Gastrocnemius medialis (tissue), 4 donors: ENCODE measurements around the gene SLC9A5. TPM values are rescaled to one million over a fixed set of nuclear protein-coding genes. Genes with fewer than 3 reads are reported as not detected.

Source experiments
- ATAC-seq, 2 donors: fragments of 150-250 bp; one replicate each; pipeline ENCODE4 v1.9.1; 2016
- DNase-seq, 2 donors: peaks; one replicate each; pipeline ENCODE4 v3.0.0-alpha.2; 2019
- H3K27ac ChIP-seq, 4 donors: fragments of 200-600 bp; sonication (generic); 1 replicate in 1 of 4; 2 replicates in 3 of 4; pipeline ENCODE4 v1.5.1; 2016 to 2018; ENCODE audit warnings: mild to moderate bottlenecking in 2 of 4, moderate library complexity in 1 of 4
- H3K27me3 ChIP-seq, 3 donors: fragments of 200-600 bp; sonication (generic) in 2 of 3; 1 replicate in 1 of 3; 2 replicates in 2 of 3; pipeline versions ENCODE4 v1.5.1 to v1.6.0; 2016 to 2019; ENCODE audit warnings: mild to moderate bottlenecking in 1 of 3, moderate library complexity in 1 of 3
- H3K36me3 ChIP-seq, 2 donors: fragments of 200-600 bp; sonication (generic) in 1 of 2; one replicate each; pipeline ENCODE4 v1.5.1; 2017 to 2018
- H3K4me1 ChIP-seq, 2 donors: fragments of 200-600 bp; sonication (generic) in 1 of 2; one replicate each; pipeline ENCODE4 v1.5.1; 2016 to 2017; ENCODE audit warnings: mild to moderate bottlenecking in 2 of 2
- H3K4me3 ChIP-seq, 4 donors: fragments of 200-600 bp; sonication (generic) in 3 of 4; 1 replicate in 1 of 4; 2 replicates in 3 of 4; pipeline ENCODE4 v1.5.1; 2016 to 2019; ENCODE audit warnings: mild to moderate bottlenecking in 2 of 4
- H3K9me3 ChIP-seq, 3 donors: fragments of 200-600 bp; sonication (generic) in 2 of 3; 1 replicate in 1 of 3; 2 replicates in 2 of 3; pipeline ENCODE4 v1.5.1; 2016 to 2019
- CTCF ChIP-seq, 5 experiments: fragments of 450-650 bp in 3 of 5; fragments of 200-600 bp in 2 of 5; sonication (generic) in 2 of 5; IDR thresholded peaks in 4 of 5; conservative IDR thresholded peaks in 1 of 5; 1 replicate in 4 of 5; 2 replicates in 1 of 5; pipeline ENCODE4 v1.5.1; 2016 to 2019; ENCODE audit warnings: antibody characterized with exemption in 5 of 5, mild to moderate bottlenecking in 3 of 5, moderate library complexity in 3 of 5
- POLR2A ChIP-seq, 2 donors: fragments of 450-650 bp; IDR thresholded peaks; one replicate each; pipeline ENCODE4 v1.6.1; 2017; ENCODE audit warnings: antibody characterized with exemption in 2 of 2, mild to moderate bottlenecking in 2 of 2, moderate library complexity in 2 of 2
- in situ Hi-C, 4 donors: fragments of 200-750 bp; cut with MboI; loops; one replicate each; pipeline versions ENCODE4 v1.15.0 to v1.8.0; 2017; ENCODE audit warnings: low sequenced_read_pairs in 4 of 4
- intact Hi-C: fragments of 100-400 bp; cut with DNase I; formaldehyde crosslinking; loops from one replicate; pipeline ENCODE4 v1.15.1; 2023; ENCODE audit warnings: low total_unique reads
- total RNA-seq, 4 donors: library from RNA; depleted of rRNA; stranded (reverse); fragments of >200 nt; gene quantifications; one replicate each; pipeline versions ENCODE4 v1.1.0 to v1.2.3, GENCODE V29; 2016

The SLC9A5 gene
- total RNA-seq, 4 donors from 2014 or later: 0.61 to 2.0 (median 1.2) TPM

- DNase-seq (no peak), ATAC-seq (no peak)
- peak overlapping the region in 1 of 4 donors; percentile 48 for H3K27ac ChIP-seq
- intact Hi-C loops: no loop called here
- H3K4me1 ChIP-seq: peaks cover 2 to 5% of the 10 kb centered on the region in 2 donors
- H3K36me3 ChIP-seq: peaks cover 0 to 95% of the 10 kb centered on the region in 2 donors
- H3K27me3 ChIP-seq: no peaks in the 10 kb centered on the region
- in situ Hi-C loops: no loop called here
- H3K9me3 ChIP-seq: no peaks in the 10 kb centered on the region
- H3K4me3 ChIP-seq: no peak overlapping the region
- TF ChIP-seq POLR2A (IDR thresholded peaks at IDR 0.05): no peak
- no peak for TF ChIP-seq CTCF (IDR thresholded peaks at IDR 0.05 in 4 of 5, conservative IDR thresholded peaks at IDR 0.05 in 1 of 5)
Observed at GRCh38 chr16:67233596-67233995, 15.2 kb upstream of the SLC9A5 start.

- peaks cover 0 to 95% of the 10 kb centered on the region in 2 donors for H3K36me3 ChIP-seq
- in situ Hi-C loops (no loop called here), intact Hi-C loops (no loop called here)
- H3K4me1 ChIP-seq: peaks cover 8 to 11% of the 10 kb centered on the region in 2 donors
- peak overlapping the region in 2 of 4 donors; percentile 30 to 48 for H3K27ac ChIP-seq
- DNase-seq (no peak), ATAC-seq (no peak)
- TF ChIP-seq POLR2A (IDR thresholded peaks at IDR 0.05): no peak
- TF ChIP-seq CTCF (IDR thresholded peaks at IDR 0.05 in 4 of 5, conservative IDR thresholded peaks at IDR 0.05 in 1 of 5): no peak
- no peaks in the 10 kb centered on the region for H3K27me3 ChIP-seq
- no peak overlapping the region for H3K4me3 ChIP-seq
- no peaks in the 10 kb centered on the region for H3K9me3 ChIP-seq
Observed at GRCh38 chr16:67234180-67234597, 14.6 kb upstream of the SLC9A5 start.

GRCh38 chr16:67235816-67236562, 12.8 kb upstream of the SLC9A5 start:
- in situ Hi-C loops (no loop called here), intact Hi-C loops (no loop called here)
- peaks cover 26 to 28% of the 10 kb centered on the region in 2 donors for H3K4me1 ChIP-seq
- ATAC-seq: no peak
- DNase-seq: no peak
- TF ChIP-seq POLR2A (IDR thresholded peaks at IDR 0.05) (no peak), CTCF (IDR thresholded peaks at IDR 0.05 in 4 of 5, conservative IDR thresholded peaks at IDR 0.05 in 1 of 5) (no peak)
- H3K36me3 ChIP-seq: peaks cover 0 to 82% of the 10 kb centered on the region in 2 donors
- no peaks in the 10 kb centered on the region for H3K27me3 ChIP-seq
- no peaks in the 10 kb centered on the region for H3K9me3 ChIP-seq
- H3K27ac ChIP-seq: peak overlapping the region; percentile 18 to 99 (median 95)
- H3K4me3 ChIP-seq: no peak overlapping the region

- intact Hi-C loops: no loop called here
Observed at GRCh38 chr16:67236563-67237395, 12.0 kb upstream of the SLC9A5 start.

More at GRCh38 chr16:67236563-67237395, 12.0 kb upstream of the SLC9A5 start:
- TF ChIP-seq CTCF (IDR thresholded peaks at IDR 0.05 in 4 of 5, conservative IDR thresholded peaks at IDR 0.05 in 1 of 5) (no peak), POLR2A (IDR thresholded peaks at IDR 0.05) (no peak)
- peak overlapping the region; percentile 94 to 99 (median 98) for H3K27ac ChIP-seq
- ATAC-seq (peak in 1 of 2 donors; percentile 18), DNase-seq (peak; percentile 43 to 82)
- no peak overlapping the region for H3K4me3 ChIP-seq
- no peaks in the 10 kb centered on the region for H3K27me3 ChIP-seq
- no peaks in the 10 kb centered on the region for H3K9me3 ChIP-seq
- H3K4me1 ChIP-seq: peaks cover 34 to 35% of the 10 kb centered on the region in 2 donors
- in situ Hi-C loops: no loop called here
- H3K36me3 ChIP-seq: peaks cover 0 to 74% of the 10 kb centered on the region in 2 donors
